Measurements from ENCODE around the gene MMS22L. TPM values are rescaled to one million over a fixed set of nuclear protein-coding genes. Genes with fewer than 3 reads are reported as not detected.

Gene MMS22L
- total and polyA plus RNA-seq, 2 experiments from 2014 or later = 11.7 to 49.5 TPM

DNA sequence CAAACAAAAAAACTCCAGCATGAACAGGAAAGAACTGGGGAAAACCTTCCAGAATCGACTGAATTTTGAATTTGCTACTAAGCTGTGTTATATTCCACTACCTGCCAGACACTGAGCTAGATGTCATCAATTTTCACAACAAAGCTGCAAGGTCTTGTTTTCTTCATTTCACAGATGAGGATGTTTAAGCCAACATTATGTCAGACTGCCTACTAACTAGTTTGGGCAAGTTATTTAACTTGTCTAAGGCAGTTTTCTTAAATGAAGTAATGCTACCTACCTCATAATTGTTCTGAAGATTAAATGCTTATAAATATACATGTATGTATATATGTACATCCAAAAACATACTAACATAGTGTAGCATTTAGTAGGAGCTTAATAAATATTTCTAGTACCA lies 144.4 kb downstream of the MMS22L start (continued):
- TF ChIP-seq, protein P1, sequence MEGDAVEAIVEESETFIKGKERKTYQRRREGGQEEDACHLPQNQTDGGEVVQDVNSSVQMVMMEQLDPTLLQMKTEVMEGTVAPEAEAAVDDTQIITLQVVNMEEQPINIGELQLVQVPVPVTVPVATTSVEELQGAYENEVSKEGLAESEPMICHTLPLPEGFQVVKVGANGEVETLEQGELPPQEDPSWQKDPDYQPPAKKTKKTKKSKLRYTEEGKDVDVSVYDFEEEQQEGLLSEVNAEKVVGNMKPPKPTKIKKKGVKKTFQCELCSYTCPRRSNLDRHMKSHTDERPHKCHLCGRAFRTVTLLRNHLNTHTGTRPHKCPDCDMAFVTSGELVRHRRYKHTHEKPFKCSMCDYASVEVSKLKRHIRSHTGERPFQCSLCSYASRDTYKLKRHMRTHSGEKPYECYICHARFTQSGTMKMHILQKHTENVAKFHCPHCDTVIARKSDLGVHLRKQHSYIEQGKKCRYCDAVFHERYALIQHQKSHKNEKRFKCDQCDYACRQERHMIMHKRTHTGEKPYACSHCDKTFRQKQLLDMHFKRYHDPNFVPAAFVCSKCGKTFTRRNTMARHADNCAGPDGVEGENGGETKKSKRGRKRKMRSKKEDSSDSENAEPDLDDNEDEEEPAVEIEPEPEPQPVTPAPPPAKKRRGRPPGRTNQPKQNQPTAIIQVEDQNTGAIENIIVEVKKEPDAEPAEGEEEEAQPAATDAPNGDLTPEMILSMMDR (conservative IDR thresholded peaks at IDR 0.05; ENCODE audit: low read depth in 2 of 2) = no peak
- no peak for TF ChIP-seq ZNF331 (CRISPR knock-in tag; IDR thresholded peaks at IDR 0.05; ENCODE audit: low read depth)
- no peak for TF ChIP-seq CREB1 (CRISPR knock-in tag; IDR thresholded peaks at IDR 0.05; ENCODE audit: low read depth)

DNA sequence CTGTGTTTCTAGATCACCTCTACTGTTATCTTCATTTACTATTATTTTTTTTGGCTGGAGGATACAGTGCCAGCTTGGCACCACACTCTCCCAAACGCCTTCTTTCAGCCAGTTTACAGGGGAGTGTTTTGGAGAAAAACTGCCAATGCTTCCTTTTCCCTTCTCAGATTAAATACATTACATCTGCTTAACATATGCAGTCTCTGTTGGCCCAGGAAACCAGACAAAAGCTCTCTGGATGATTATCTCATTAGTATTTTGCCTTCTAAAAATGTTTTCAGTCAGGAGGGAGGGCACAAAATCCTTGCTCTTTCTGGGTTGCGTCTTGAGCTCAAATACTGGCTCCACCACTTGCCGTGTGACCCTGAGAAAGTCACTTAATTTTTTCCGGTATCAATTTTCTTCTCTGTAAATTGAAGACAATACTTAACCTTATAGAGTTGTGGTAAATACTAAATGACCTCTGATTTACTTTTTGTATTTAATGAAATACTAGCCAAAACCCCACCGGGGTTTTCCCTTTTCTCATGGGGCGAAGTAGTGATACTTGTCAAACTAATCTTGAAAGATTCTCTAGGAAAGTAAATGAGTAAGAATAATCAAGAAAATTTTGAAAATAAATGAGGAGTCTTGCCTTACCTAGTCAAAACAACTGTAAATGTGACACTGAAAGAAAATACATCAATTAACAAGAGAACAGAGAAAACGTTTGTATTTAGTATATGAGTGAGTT lies 146.2 kb downstream of the MMS22L start:
- H3K36me3 Mint-ChIP-seq (ENCODE audit: low read depth) = no peaks in the 10 kb centered on the region

More for the DNA sequence above, 146.2 kb downstream of the MMS22L start:
- Histone ChIP-seq H3F3A (replicated peaks; ENCODE audit: low read depth) (no peaks in the 10 kb centered on the region), H3K27me3 (ENCODE audit: insufficient read depth) (no peaks in the 10 kb centered on the region), H3K4me1 (ENCODE audit: insufficient read depth) (no peaks in the 10 kb centered on the region), H3K27ac (ENCODE audit: low read depth) (no peak overlapping the region), H3K9me2 (ENCODE audit: insufficient read depth) (no peaks in the 10 kb centered on the region), H3K36me3 (ENCODE audit: insufficient read depth) (no peaks in the 10 kb centered on the region), H3K79me2 (replicated peaks; ENCODE audit: insufficient read depth) (no peaks in the 10 kb centered on the region), H4K20me1 (replicated peaks; ENCODE audit: insufficient read depth) (no peaks in the 10 kb centered on the region), H3K4me2 (no peak overlapping the region), H2AFZ (no peak overlapping the region), H3K4me3 (no peak overlapping the region)
- no peak overlapping the region for H3K27ac Mint-ChIP-seq
- no peak for ATAC-seq
- TF ChIP-seq ZNF114 (CRISPR knock-in tag; IDR thresholded peaks at IDR 0.05) = no peak
- TF ChIP-seq, protein P1 (conservative IDR thresholded peaks at IDR 0.05; ENCODE audit: low read depth in 2 of 2) = no peak
- TF ChIP-seq, protein P2, sequence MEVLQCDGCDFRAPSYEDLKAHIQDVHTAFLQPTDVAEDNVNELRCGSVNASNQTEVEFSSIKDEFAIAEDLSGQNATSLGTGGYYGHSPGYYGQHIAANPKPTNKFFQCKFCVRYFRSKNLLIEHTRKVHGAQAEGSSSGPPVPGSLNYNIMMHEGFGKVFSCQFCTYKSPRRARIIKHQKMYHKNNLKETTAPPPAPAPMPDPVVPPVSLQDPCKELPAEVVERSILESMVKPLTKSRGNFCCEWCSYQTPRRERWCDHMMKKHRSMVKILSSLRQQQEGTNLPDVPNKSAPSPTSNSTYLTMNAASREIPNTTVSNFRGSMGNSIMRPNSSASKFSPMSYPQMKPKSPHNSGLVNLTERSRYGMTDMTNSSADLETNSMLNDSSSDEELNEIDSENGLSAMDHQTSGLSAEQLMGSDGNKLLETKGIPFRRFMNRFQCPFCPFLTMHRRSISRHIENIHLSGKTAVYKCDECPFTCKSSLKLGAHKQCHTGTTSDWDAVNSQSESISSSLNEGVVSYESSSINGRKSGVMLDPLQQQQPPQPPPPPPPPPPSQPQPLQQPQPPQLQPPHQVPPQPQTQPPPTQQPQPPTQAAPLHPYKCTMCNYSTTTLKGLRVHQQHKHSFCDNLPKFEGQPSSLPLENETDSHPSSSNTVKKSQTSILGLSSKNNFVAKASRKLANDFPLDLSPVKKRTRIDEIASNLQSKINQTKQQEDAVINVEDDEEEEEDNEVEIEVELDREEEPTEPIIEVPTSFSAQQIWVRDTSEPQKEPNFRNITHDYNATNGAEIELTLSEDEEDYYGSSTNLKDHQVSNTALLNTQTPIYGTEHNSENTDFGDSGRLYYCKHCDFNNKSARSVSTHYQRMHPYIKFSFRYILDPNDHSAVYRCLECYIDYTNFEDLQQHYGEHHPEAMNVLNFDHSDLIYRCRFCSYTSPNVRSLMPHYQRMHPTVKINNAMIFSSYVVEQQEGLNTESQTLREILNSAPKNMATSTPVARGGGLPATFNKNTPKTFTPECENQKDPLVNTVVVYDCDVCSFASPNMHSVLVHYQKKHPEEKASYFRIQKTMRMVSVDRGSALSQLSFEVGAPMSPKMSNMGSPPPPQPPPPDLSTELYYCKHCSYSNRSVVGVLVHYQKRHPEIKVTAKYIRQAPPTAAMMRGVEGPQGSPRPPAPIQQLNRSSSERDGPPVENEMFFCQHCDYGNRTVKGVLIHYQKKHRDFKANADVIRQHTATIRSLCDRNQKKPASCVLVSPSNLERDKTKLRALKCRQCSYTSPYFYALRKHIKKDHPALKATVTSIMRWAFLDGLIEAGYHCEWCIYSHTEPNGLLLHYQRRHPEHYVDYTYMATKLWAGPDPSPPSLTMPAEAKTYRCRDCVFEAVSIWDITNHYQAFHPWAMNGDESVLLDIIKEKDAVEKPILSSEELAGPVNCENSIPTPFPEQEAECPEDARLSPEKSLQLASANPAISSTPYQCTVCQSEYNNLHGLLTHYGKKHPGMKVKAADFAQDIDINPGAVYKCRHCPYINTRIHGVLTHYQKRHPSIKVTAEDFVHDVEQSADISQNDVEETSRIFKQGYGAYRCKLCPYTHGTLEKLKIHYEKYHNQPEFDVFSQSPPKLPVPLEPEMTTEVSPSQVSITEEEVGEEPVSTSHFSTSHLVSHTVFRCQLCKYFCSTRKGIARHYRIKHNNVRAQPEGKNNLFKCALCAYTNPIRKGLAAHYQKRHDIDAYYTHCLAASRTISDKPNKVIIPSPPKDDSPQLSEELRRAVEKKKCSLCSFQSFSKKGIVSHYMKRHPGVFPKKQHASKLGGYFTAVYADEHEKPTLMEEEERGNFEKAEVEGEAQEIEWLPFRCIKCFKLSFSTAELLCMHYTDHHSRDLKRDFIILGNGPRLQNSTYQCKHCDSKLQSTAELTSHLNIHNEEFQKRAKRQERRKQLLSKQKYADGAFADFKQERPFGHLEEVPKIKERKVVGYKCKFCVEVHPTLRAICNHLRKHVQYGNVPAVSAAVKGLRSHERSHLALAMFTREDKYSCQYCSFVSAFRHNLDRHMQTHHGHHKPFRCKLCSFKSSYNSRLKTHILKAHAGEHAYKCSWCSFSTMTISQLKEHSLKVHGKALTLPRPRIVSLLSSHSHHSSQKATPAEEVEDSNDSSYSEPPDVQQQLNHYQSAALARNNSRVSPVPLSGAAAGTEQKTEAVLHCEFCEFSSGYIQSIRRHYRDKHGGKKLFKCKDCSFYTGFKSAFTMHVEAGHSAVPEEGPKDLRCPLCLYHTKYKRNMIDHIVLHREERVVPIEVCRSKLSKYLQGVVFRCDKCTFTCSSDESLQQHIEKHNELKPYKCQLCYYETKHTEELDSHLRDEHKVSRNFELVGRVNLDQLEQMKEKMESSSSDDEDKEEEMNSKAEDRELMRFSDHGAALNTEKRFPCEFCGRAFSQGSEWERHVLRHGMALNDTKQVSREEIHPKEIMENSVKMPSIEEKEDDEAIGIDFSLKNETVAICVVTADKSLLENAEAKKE (CRISPR knock-in tag; IDR thresholded peaks at IDR 0.05) = no peak
- no peak for TF ChIP-seq EZH2 (IDR thresholded peaks at IDR 0.05; ENCODE audit: low read depth, unreplicated experiment)
- no peak for TF ChIP-seq NANOG (IDR thresholded peaks at IDR 0.05; ENCODE audit: borderline replicate concordance)
- TF ChIP-seq EZH2phosphoT487 (IDR thresholded peaks at IDR 0.05; ENCODE audit: unreplicated experiment) = no peak
- no peak for TF ChIP-seq JUNB (IDR thresholded peaks at IDR 0.05; ENCODE audit: unreplicated experiment)
- no peak for TF ChIP-seq POLR2AphosphoS5 (IDR thresholded peaks at IDR 0.05; ENCODE audit: low read depth)
- TF ChIP-seq ZNF331 (CRISPR knock-in tag; IDR thresholded peaks at IDR 0.05; ENCODE audit: low read depth) = no peak
- H3K27me3 Mint-ChIP-seq (ENCODE audit: insufficient read depth, low read depth, poor library complexity) = no peaks in the 10 kb centered on the region
- no peak for DNase-seq (ENCODE audit: low spot score)
- no peaks in the 10 kb centered on the region for H3K4me1 Mint-ChIP-seq
- H3K4me3 Mint-ChIP-seq = no peak overlapping the region
- H3K9me3 Mint-ChIP-seq = no peaks in the 10 kb centered on the region

All from GM23338 (cell line).